Measurements from ENCODE around the gene ARPC1A.
"Not testable (repeated sequence)": the region's sequence is repeated elsewhere in the genome, so short reads cannot be mapped to it uniquely, and the experiment has no call there.

Gene ARPC1A

DNA sequence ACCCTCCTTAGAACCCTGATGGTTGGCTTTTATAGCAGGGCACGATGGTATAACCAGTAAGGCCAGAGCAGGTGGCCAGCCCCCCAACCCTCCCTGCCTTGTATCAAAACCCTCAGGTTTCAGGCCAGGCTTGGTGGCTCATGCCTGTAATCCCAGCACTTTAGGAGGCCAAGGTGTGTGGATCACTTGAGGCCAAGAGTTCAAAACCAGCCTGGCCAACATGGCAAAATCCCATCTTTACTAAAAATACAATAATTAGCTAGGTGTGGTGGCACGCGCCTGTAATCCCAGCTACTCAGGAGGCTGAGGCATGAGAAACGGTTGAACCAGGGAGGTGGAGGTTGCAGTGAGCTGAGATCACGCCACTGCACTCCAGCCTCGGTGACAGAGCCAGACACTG, 3.0 kb upstream of the ARPC1A start:
- DNase-seq (ENCODE audit: low spot score) = not testable (repeated sequence)

GRCh38 chr7:99324559-99324958, 1.1 kb upstream of the ARPC1A start:
- no peak for DNase-seq (ENCODE audit: low spot score)

DNA sequence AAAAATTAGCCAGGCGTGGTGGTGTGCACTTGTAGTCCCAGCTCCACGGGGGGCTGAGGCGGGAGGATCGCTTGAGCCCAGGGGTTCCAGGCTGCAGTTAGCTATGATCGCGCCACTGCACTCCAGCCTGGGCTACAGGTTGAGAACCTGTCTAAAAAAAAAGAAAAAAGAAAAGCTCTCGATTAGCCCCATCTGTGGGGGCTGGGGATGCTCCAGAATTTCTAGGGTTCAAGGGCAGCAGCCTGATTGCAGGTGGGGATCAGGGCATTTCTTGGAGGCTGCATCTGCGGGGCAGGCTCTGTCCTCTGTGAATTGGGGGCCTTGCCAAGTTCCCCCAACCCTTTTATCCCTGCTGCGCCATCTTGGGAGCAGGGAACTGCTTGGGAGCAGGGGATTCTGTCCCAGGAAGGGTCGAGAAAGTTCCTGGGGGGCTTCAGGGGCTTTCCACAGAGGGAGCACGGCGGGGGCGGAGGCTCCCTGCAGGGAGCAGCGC, 651 bp upstream of the ARPC1A start:
- DNase-seq (ENCODE audit: low spot score) = peak; percentile 31

DNA sequence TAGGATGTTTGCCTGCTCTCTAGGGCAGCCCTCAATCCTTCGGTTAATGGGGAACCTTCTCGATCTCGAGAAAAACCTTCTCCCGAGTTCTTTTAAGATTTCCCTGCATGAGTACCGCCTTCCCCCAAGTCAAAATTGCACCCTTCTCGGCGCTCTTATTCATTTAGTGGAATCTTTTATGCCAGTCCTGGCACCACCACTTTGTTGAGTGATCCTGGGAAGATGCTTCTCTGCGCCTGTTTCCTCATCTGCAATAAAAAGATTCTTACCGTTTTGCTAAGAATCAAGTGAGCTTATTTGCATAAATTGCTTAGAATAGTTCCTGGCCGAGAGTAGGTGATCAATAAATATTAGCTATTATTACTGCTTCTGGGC, 697 bp downstream of the ARPC1A start:
- no peak for DNase-seq (ENCODE audit: low spot score)

DNA sequence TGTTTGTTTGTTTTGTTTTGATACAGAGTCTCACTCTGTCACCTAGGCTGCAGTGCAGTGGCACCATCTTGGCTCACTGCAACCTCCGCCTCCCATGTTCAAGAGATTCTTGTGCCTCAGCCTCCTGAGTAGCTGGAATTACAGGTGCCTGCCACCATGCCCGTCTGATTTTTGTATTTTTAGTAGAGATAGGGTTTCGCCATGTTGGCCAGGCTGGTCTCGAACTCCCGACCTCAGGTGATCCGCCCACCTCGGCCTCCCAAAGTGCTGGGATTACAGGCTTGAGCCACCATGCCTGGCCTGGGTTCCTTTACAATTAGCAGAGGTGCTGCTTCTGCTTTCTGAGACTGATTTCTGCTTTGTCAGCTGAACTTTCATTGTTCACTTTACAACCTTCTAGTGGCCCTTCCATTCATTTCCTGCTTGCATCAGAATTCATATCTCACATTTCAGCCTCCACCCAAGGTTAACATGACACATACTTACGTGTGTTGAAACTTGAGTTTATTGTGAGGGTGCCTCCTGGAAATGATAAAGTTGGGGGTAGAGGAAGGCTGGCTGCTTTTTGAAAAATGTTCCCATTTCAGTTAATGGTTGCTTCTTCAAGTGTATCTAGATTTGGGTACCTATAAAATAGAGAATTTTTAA, 4.7 kb downstream of the ARPC1A start:
- not testable (repeated sequence) for DNase-seq (ENCODE audit: low spot score)

- no peak for DNase-seq (ENCODE audit: low spot score)
These were observed 5.3 kb downstream of the ARPC1A start for GRCh38 chr7:99331002-99331401.

- DNase-seq (ENCODE audit: low spot score) = no peak
These were observed 13.9 kb downstream of the ARPC1A start for GRCh38 chr7:99339595-99339994.

GRCh38 chr7:99340659-99341058, 15.0 kb downstream of the ARPC1A start:
- DNase-seq (ENCODE audit: low spot score) = no peak

DNA sequence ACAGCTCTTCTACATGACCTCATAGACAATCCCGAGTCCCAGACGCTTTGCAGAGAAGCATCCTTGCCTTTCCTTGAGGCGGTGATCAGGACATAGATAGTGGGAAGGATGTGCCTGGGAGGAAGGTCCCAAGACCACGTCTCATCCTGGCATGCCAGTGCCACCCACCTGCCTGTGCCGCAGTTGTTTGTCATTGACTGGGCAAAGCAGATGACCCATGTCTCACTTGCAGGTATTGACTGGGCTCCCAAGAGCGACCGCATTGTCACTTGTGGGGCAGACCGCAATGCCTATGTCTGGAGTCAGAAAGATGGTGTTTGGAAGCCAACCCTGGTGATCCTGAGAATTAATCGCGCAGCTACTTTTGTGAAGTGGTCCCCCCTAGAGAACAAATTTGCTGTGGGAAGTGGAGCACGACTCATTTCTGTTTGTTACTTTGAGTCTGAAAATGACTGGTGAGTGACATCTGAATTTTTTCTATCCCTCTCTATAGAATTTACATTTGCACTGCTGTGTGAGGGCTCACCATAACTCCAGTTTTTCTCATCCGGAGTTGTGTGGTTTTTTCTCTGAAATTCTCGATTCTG, 18.5 kb downstream of the ARPC1A start:
- DNase-seq (ENCODE audit: low spot score) = no peak

DNA sequence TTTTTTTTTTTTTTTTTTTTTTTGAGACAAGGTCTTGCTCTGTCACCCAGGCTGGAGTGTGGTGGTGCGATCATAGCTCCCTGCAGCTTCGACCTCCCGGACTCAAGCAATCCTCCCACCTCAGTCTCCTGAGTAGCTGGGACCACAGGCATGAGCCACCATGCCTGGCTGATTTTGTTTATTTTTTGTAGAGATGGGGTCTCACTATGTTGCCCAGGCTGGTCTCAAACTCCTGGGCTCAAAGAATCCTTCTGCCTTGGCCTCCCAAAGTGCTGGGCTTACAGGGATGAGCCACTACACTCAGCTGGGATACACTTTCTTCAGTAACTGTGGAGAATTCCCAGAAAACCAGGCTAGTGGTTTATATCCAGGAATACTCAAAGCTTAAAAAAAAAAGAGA, 24.9 kb downstream of the ARPC1A start:
- DNase-seq (ENCODE audit: low spot score) = not testable (repeated sequence)

- DNase-seq (ENCODE audit: low spot score) = no peak
These were observed 26.5 kb downstream of the ARPC1A start for GRCh38 chr7:99352247-99352646.

DNA sequence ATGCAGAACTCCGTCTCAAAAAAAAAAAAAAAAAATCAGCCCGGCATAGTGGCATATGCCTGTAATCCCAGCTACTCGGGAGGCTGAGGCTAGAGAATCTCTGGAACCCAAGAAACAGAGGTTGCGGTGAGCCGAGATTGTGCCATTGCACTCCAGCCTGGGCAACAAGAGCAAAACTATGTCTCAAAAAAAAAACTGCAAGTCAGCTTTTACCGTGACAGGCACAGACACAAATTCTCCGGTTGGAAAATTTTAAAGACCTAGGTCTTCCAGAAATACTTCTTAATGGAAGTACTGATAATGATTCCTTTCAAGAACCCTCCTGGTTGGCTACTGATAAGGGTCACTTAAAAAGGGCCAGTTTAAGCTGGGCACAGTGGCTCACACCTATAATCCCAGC, 29.4 kb downstream of the ARPC1A start:
- DNase-seq (ENCODE audit: low spot score) = no peak

- no peak for DNase-seq (ENCODE audit: low spot score)
These were observed 32.2 kb downstream of the ARPC1A start for GRCh38 chr7:99357701-99358490.

DNA sequence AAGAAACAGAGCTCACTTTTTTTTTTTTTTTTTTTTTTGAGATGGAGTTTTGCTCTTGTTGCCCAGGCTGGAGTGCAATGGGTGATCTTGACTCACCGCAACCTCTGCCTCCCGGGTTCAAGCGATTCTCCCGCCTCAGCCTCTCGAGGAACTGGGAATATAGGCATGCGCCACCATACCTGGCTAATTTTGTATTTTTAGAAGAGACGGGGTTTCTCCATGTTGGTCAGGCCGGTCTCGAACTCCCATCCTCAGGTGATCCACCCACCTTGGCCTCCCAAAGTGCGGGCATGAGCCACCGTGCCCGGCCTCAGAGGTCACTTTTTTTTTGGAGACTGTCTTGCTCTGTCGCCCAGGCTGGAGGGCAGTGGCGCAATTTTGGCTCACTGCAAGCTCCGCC, 32.8 kb downstream of the ARPC1A start:
- DNase-seq (ENCODE audit: low spot score) = not testable (repeated sequence)

DNA sequence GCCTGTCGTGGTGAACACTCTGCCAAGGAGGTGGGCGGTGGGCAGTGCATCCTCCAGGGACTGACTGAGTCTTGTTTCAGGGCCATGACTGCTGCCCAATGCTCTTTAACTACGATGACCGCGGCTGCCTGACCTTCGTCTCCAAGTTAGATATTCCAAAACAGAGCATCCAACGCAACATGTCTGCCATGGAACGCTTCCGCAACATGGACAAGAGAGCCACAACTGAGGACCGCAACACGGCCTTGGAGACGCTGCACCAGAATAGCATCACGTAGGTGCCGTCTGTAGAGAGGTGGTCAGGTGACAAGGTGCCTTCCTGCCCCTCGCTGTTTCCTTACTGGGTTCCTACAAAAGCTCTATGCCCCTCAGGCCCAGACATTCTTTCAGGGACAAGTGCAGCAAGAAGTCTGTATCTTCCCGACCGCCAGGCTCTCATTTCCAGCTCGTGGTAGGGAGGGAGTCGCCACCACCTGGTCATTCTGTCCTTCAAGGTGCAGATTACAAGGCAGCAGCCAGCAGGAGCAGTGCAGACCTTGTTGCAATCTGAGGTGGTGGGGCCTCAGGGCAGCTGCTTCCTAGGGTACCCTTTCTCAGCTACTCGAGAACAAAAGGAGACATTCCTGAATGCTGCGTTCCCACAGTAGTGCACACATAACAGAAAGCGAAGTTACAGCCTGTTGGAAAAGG, 33.9 kb downstream of the ARPC1A start:
- peak; percentile 52 for DNase-seq (ENCODE audit: low spot score)

GRCh38 chr7:99362801-99363200, 37.1 kb downstream of the ARPC1A start:
- DNase-seq (ENCODE audit: low spot score) = no peak

GRCh38 chr7:99363286-99363685, 37.6 kb downstream of the ARPC1A start:
- no peak for DNase-seq (ENCODE audit: low spot score)

GRCh38 chr7:99365318-99366141, 39.8 kb downstream of the ARPC1A start:
- peak; percentile 84 for DNase-seq (ENCODE audit: low spot score)

DNA sequence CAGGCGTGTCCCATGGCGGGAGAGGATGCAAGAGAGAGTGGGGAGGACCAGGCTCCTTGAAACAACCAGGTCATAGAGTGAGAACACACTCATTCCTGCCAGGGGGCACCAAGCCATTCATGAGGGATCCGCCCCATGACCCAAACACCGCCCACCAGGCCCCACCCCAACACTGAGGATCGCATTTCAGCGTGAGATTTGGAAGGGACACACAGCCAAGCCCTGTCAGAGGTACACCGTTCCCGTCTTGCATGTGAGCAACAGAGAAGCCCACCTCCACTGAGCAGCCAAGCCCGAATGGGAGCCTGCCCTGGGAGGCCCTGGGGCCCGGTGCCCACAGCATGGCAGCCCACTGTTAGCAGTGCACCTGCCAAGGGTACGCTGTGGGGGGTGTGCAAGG, 40.9 kb downstream of the ARPC1A start:
- peak; percentile 45 for DNase-seq (ENCODE audit: low spot score)

GRCh38 chr7:99368750-99369389, 43.2 kb downstream of the ARPC1A start:
- no peak for DNase-seq (ENCODE audit: low spot score)

GRCh38 chr7:99369767-99370391, 44.2 kb downstream of the ARPC1A start:
- no peak for DNase-seq (ENCODE audit: low spot score)

Measured in iPS-NIHi11 (cell line).